RPMI7951 (cell line): ENCODE data around the gene KLK12. TPM values are rescaled to one million over a fixed set of nuclear protein-coding genes. Genes with fewer than 3 reads are reported as not detected.

Source experiments
- DNase-seq: peaks from one replicate; pipeline ENCODE4 v3.0.0-alpha.2; 2012; ENCODE audit warnings: low read depth
- total RNA-seq: library from RNA; depleted of rRNA; stranded (reverse); fragments of >200 nt; shearing (Covaris generic); gene quantifications from 2 replicates; pipeline ENCODE4 v1.2.3, GENCODE V29; 2014

KLK12 gene
- total RNA-seq, 1 experiment from 2014 or later, result not detected

- DNase-seq, result no peak
These were observed 12.2 kb upstream of the KLK12 start for GRCh38 chr19:51047031-51047335.

- no peak for DNase-seq
These were observed 9.5 kb upstream of the KLK12 start for GRCh38 chr19:51044327-51044726.

DNA sequence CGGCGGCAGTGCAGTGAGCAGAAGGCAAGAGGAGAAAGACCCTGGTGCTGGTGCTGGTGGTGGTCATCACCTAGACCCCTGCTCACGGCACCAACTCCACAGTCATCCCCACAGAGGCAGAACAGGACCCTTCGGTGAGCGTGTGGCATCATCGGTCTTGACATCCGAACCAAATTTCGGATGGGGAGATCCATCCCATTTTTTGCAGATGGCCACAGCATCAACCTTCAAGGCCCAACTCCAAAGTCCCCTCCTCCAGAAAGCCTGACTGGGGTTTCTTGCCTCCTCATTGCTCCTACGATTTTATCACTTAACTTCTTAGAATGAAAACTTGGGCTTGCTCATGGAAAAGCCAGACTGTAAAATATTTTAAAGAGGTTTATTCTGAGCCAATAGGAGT lies 8.7 kb upstream of the KLK12 start:
- no peak for DNase-seq

- DNase-seq, result no peak
These were observed 5.3 kb upstream of the KLK12 start for GRCh38 chr19:51040151-51040550.

GRCh38 chr19:51036519-51036918 lies 1.7 kb upstream of the KLK12 start:
- DNase-seq, result no peak

- no peak for DNase-seq
These were observed 2.9 kb downstream of the KLK12 start for GRCh38 chr19:51031880-51032225.

DNA sequence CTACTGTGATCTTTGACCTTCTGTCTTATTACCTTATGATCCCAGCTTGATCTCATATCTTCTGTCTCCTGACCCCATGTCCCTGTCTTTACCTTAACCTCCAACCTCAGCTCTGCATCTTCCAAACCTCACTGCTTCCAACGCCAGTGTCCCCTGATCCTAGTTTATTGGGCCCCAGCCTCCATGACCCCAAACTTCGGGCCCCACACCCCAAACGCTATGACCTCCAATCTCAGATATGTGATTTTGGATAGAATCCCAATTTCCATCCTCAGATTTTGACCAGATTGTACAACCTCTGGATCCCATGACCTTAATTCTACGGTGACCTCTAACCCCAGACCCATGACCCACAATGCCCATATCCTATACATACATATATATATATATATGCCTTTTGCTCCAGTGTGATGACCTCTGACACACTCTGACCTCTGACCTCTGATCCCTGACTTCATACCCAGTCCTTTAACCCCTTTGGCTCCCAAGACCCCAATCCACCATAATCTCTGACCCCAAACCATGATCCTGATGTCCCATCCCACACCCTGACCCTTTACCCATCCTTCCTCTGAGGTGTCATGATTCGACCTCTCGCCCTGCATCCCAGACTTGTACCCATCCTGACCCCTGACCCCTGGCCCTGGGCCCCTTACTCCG lies 3.5 kb downstream of the KLK12 start:
- no peak for DNase-seq

- no peak for DNase-seq
These were observed 4.2 kb downstream of the KLK12 start for GRCh38 chr19:51030631-51031030.

DNA sequence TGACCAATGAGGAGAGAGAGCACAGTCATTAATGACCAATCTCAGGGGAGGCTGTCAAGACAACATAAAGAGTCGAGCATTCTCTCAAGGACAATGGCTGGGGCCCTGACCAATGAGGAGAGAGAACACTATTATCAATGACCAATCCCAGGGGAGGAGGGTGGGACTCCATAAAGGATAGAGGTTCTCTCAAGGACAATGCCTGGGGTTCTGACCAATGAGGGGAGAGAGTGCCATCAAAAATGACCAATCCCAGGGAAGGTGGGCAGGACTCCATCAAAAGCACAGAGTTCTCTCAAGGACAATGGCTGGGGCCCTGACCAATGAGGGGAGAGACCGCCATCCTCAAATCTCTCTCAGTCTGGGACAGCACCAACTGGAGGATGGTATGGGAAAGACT lies 5.1 kb downstream of the KLK12 start:
- peak; percentile 16 for DNase-seq

- no peak for DNase-seq
These were observed 6.9 kb downstream of the KLK12 start for GRCh38 chr19:51027873-51028272.

GRCh38 chr19:51027126-51027806 lies 7.5 kb downstream of the KLK12 start:
- DNase-seq, result no peak

DNA sequence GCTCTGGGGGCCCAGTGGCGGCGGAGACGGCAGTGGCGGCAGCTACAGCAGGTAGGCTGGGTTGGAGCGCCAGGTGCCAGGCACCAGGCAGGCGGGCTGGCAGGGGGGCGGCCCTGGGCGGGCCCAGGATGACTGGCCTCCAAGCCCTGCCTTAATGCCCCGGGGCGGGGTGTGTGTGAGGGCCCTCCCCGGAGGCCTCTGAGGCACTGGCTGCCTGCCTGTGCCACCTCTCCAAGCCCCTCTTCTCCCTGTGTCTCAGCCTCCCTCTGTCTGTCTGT lies 8.3 kb downstream of the KLK12 start, which contains the start of gene KLK11:
Gene KLK11 (minus strand): TSS at position 63 of the 278 bp plus-strand sequence. CDS start 985 bp downstream, outside the sequence.
- DNase-seq, result no peak

GRCh38 chr19:51025809-51026553 lies 8.8 kb downstream of the KLK12 start:
- no peak for DNase-seq

GRCh38 chr19:51025401-51025800 lies 9.4 kb downstream of the KLK12 start:
- no peak for DNase-seq

- DNase-seq, result no peak
These were observed 9.9 kb downstream of the KLK12 start for GRCh38 chr19:51024924-51025323.

GRCh38 chr19:51023946-51024345 lies 10.9 kb downstream of the KLK12 start:
- no peak for DNase-seq

DNA sequence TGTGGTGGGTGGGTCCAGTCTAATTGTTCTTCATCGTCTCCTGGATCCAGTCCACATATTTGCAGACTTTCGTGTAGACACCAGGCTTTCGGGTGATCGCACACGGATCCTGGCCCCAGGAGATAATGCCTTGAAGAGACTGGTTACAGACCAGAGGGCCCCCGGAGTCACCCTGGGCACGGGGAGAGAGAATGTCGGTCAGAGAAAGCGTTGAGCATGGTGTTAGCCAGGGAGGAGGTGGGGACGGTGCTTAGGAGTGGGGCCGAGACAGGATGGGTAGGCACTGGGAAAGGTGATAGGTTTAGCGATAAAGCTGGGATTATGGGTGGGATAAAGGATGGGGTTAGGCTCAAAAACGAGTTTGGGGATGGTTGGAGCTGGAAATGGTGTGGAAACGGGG lies 12.3 kb downstream of the KLK12 start:
- DNase-seq, result no peak

GRCh38 chr19:51020988-51021651 lies 13.7 kb downstream of the KLK12 start:
- peak; percentile 57 for DNase-seq

DNA sequence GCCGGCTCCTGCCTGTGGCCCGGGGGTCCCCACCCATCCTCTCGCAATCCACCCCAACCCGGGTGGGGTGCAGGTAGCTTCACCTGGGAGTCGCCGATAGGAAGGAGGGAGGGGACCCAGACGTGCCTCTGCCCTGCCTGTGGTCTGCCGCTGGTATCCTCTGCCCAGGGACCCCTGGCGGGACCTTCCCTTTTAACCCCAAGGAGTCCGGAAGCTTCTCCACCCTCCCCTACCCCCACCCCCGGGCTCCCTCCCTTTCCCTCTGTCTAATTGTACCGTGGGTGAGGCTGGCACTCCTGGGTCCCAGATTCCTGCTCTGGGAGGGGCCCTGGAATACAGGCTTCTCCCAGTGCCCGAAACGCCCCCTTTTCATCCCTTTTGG lies 15.3 kb downstream of the KLK12 start, which contains the start of gene KLK10:
Gene KLK10 (minus strand): TSS at position 166 of the 382 bp plus-strand sequence. CDS start 579 bp downstream, outside the sequence.
- DNase-seq, result no peak

- DNase-seq, result no peak
These were observed 15.9 kb downstream of the KLK12 start for GRCh38 chr19:51018745-51019543.

DNA sequence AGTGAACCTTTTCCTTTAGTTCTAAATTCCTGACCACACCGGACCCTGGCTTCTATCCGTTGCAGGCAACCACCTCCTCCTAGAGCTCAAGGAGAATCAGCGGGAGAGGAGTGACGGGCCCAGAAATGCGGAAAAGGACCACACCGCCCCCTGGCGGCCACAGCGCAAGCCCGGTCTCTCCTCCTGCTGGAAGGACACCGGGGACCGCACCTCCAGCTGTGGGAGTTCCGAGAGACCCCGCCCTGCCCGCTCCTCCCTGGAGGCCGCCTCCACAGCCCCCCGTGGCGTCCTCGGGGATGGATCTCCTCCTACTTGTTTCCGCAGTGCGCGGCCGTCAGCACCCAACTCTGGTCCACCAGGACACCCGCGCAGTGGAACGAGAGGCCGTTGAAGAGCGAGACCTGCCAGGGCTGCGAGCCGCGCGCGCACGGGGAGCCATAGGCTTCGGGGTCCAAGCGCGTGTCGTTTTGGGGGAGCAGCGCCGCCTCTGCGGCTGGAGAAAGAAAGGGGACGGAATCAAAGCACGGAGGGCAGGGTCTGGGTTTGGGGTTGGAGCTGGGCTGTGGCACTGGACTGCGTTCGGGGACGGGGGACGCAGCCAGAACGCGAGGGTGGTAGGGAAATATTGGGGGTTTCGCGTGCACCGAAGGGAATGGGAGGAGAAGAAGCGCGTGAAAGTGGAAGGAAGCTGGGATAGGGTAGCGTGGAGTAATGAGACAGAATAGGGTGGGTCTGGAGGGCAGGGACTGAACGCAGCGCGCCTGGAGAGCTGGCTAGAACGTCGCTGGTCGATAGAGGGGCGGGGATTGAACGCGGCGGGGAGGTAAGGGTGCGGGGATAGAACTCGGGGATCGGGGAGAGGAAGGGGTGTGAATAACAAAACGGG lies 17.8 kb downstream of the KLK12 start:
- peak; percentile 37 for DNase-seq
